Progenitor cell of endocrine pancreas (in vitro differentiated cells): ENCODE data around the gene ECM2. TPM values are rescaled to one million over a fixed set of nuclear protein-coding genes. Genes with fewer than 3 reads are reported as not detected.

ENCODE experiments used
- DNase-seq: peaks from one replicate; pipeline ENCODE4 v3.0.0; 2021; ENCODE audit warnings: low spot score; ENCODE audit not compliant: unreplicated experiment
- H3K27ac Mint-ChIP-seq: 2 replicates; pipeline ENCODE4 v1.8.0; 2021; ENCODE audit warnings: mild to moderate bottlenecking, moderate library complexity, mixed read lengths
- H3K27me3 Mint-ChIP-seq: 2 replicates; pipeline ENCODE4 v1.8.0; 2021; ENCODE audit warnings: mixed read lengths
- H3K36me3 Mint-ChIP-seq: 2 replicates; pipeline ENCODE4 v1.8.0; 2022; ENCODE audit warnings: mixed read lengths; ENCODE audit not compliant: insufficient read depth
- H3K4me1 Mint-ChIP-seq: 2 replicates; pipeline ENCODE4 v1.8.0; 2021; ENCODE audit warnings: low read depth, mixed read lengths
- H3K4me3 Mint-ChIP-seq: 2 replicates; pipeline ENCODE4 v1.8.0; 2021; ENCODE audit warnings: low read depth, mild to moderate bottlenecking, moderate library complexity, mixed read lengths
- H3K9me3 Mint-ChIP-seq: 2 replicates; pipeline ENCODE4 v1.8.0; 2021; ENCODE audit warnings: low read depth, mixed read lengths
- total RNA-seq: library from RNA; stranded (reverse); gene quantifications from 2 replicates; pipeline ENCODE4 v1.2.1, GENCODE V29; 2021
- TF ChIP-seq, protein P1 (sequence below): fragments of 200-600 bp; sonication (generic); IDR thresholded peaks from one replicate; pipeline ENCODE4 v1.5.0; 2021; ENCODE audit warnings: antibody characterized with exemption, mild to moderate bottlenecking; ENCODE audit not compliant: unreplicated experiment

The ECM2 gene
- total RNA-seq, 1 donor from 2014 or later = 0.77 TPM

DNA sequence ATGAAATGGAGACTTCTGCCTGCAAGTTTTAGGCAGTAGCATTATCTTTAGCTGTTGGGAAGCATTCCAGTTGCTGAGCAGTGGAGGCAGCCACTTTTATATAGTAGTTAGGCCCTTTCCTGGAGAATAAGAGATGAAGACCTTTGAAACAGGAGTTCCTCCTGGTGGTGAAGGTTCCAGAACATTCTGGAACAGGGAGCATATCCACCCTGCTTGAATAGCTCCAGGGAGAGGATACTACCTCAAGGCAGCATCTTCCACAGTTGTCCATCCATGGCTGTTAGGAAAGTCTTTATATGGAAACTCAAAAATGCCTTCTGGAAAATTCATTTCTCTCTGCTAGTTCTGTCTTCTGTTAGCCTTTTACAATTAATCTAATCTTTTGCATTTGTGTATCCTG, 56.4 kb downstream of the ECM2 start:
- H3K4me3 Mint-ChIP-seq = no peak overlapping the region
- no peak for DNase-seq
- peaks cover 6% of the 10 kb centered on the region for H3K4me1 Mint-ChIP-seq
- H3K9me3 Mint-ChIP-seq = no peaks in the 10 kb centered on the region
- no peak overlapping the region for H3K27ac Mint-ChIP-seq
- TF ChIP-seq, protein P1, sequence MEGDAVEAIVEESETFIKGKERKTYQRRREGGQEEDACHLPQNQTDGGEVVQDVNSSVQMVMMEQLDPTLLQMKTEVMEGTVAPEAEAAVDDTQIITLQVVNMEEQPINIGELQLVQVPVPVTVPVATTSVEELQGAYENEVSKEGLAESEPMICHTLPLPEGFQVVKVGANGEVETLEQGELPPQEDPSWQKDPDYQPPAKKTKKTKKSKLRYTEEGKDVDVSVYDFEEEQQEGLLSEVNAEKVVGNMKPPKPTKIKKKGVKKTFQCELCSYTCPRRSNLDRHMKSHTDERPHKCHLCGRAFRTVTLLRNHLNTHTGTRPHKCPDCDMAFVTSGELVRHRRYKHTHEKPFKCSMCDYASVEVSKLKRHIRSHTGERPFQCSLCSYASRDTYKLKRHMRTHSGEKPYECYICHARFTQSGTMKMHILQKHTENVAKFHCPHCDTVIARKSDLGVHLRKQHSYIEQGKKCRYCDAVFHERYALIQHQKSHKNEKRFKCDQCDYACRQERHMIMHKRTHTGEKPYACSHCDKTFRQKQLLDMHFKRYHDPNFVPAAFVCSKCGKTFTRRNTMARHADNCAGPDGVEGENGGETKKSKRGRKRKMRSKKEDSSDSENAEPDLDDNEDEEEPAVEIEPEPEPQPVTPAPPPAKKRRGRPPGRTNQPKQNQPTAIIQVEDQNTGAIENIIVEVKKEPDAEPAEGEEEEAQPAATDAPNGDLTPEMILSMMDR = no peak
- no peaks in the 10 kb centered on the region for H3K36me3 Mint-ChIP-seq
- H3K27me3 Mint-ChIP-seq = no peaks in the 10 kb centered on the region

DNA sequence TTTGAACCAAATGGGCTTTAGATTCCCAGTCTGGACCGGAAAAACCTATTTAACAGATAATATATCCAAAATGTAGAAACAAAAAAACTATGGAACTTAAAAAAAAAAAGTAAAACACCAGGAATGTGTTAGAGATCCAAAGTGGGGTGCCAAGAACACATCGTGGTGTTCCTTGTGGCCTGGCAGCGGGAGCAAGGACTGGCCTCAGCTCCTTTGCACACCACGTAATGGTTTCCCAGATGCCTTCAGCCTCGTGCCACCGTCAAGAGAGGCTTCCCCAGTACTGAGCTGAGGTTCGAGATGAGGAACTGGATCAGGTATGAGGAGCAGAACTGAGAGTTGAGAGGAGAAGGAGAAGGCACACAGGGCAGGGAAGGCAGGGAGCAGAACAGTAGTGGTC, 57.0 kb downstream of the ECM2 start:
- no peaks in the 10 kb centered on the region for H3K9me3 Mint-ChIP-seq
- H3K36me3 Mint-ChIP-seq = no peaks in the 10 kb centered on the region
- no peaks in the 10 kb centered on the region for H3K27me3 Mint-ChIP-seq
- H3K27ac Mint-ChIP-seq = no peak overlapping the region
- TF ChIP-seq, protein P1 = no peak
- no peak for DNase-seq
- H3K4me3 Mint-ChIP-seq = no peak overlapping the region
- peaks cover 6% of the 10 kb centered on the region for H3K4me1 Mint-ChIP-seq

DNA sequence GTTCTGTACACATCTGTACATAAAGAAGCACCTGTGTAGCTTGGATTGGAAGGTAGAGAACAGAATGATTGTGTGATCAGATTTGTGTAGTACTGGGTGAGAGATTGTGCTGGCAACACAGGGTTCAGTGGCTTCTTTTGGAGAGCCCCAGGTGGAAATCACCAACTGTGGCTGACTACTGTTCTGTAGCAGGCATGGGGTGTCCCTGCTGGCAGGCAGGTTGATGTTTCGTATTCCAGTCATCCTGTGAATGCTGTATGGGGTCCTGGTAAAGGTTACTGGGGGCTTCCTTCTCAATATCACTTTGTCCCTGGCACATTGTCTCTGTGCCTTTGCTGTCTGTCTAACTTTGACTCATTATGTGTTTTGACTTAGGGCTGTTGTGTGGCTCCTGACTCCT, 58.8 kb downstream of the ECM2 start:
- no peaks in the 10 kb centered on the region for H3K9me3 Mint-ChIP-seq
- H3K36me3 Mint-ChIP-seq = no peaks in the 10 kb centered on the region
- DNase-seq = no peak
- TF ChIP-seq, protein P1 = no peak
- no peak overlapping the region for H3K27ac Mint-ChIP-seq
- H3K4me1 Mint-ChIP-seq = peaks cover 6% of the 10 kb centered on the region
- H3K4me3 Mint-ChIP-seq = no peak overlapping the region
- no peaks in the 10 kb centered on the region for H3K27me3 Mint-ChIP-seq

GRCh38 chr9:92474587-92474986, 61.2 kb downstream of the ECM2 start:
- Mint-ChIP-seq H3K27ac (no peak overlapping the region), H3K4me1 (no peaks in the 10 kb centered on the region), H3K4me3 (no peak overlapping the region), H3K9me3 (no peaks in the 10 kb centered on the region), H3K36me3 (no peaks in the 10 kb centered on the region), H3K27me3 (no peaks in the 10 kb centered on the region)
- TF ChIP-seq, protein P1 = no peak
- DNase-seq = no peak

GRCh38 chr9:92468206-92468605, 67.6 kb downstream of the ECM2 start:
- H3K27ac Mint-ChIP-seq = no peak overlapping the region
- no peaks in the 10 kb centered on the region for H3K9me3 Mint-ChIP-seq
- H3K4me3 Mint-ChIP-seq = no peak overlapping the region
- peaks cover 10% of the 10 kb centered on the region for H3K4me1 Mint-ChIP-seq
- DNase-seq = no peak
- TF ChIP-seq, protein P1 = no peak
- peaks cover 21% of the 10 kb centered on the region for H3K27me3 Mint-ChIP-seq
- no peaks in the 10 kb centered on the region for H3K36me3 Mint-ChIP-seq
